Muscle of arm (tissue), 12 donors: ENCODE data around the gene CIAO3. TPM values are rescaled to one million over a fixed set of nuclear protein-coding genes. Genes with fewer than 3 reads are reported as not detected.
"Not testable (repeated sequence)": the region's sequence is repeated elsewhere in the genome, so short reads cannot be mapped to it uniquely, and the experiment has no call there.

ENCODE experiments used
- DNase-seq: peaks from one replicate; pipeline ENCODE4 v3.0.0-alpha.2; 2013
- polyA plus RNA-seq, 12 donors: library from polyadenylated mRNA; unstranded; fragments of 120-200 nt; gene quantifications; one replicate each; pipeline ENCODE4 v1.2.1, GENCODE V29; 2013; ENCODE audit not compliant: insufficient read length in 12 of 12

Gene CIAO3
- polyA plus RNA-seq, 12 donors: 7.5 to 16.7 (median 15.7) TPM; not detected in 1

GRCh38 chr16:761625-762513 is 21.1 kb upstream of the CIAO3 start:
- no peak for DNase-seq

GRCh38 chr16:760545-761343 is 19.9 kb upstream of the CIAO3 start, which contains the start of gene MSLN:
Gene MSLN (plus strand): TSS chr16:760734. CDS start chr16:762681, 1,947 bp downstream.
- DNase-seq: no peak

DNA sequence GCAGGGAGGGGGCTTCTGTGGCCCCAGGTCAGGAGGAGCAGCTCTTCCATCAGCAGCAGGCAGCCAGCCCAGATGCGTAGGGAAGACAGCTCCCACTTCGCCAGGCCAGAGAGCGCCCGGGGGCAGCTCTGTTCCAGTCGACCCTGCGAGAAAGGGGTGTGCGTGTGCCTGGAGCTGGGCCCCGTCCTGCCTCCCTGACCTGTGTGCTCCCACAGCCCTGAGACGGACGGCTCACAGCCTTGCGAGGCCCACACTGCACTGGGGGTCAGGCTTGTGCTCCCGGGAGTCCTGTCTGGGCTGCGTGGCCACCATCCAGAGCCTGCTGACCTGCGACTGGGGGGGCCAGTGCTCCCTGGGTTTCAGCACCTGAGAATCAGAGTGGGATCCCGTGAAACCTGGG is 19.3 kb upstream of the CIAO3 start:
- no peak for DNase-seq

GRCh38 chr16:759110-759910 is 18.5 kb upstream of the CIAO3 start:
- DNase-seq: no peak

DNA sequence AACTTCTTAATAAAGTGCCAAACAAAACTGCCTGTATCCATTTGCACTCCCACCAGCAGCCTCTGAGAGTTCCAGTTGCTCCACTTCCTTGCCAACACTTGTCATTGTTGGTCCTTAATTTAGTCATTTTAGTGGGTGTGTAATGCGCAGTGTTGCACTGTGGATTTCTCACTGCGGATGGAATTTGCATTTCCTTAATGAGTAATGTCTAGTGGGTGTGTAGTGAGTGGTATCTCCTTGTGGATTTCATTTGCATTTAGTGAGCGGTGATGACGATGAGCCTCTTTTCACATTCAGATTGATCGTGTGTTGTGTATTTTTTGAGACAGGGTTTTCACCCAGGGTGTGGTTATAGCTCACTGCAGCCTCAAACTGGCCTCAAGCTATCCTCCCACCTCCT is 15.6 kb upstream of the CIAO3 start:
- no peak for DNase-seq

DNA sequence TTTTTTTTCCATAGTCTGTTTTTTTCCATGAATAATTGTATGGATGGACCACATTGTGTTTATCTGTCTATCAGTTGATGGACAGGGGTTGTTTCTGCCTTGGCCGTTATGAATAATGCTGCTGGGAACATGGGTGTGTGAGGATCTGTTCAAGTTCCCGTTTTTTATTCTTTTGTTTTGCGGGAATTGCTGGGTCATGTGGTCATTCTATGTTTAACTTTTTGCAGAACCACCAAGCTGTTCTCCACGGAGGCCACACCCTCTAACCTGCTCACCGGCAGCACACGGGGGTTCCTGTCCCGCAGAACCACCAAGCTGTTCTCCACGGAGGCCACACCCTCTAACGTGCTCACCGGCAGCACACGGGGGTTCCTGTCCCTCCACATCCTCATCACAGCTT is 13.9 kb upstream of the CIAO3 start:
- DNase-seq: no peak

GRCh38 chr16:754121-754607 is 13.4 kb upstream of the CIAO3 start:
- not testable (repeated sequence) for DNase-seq

- no peak for DNase-seq
These were observed 11.2 kb upstream of the CIAO3 start for GRCh38 chr16:752007-752312.

DNA sequence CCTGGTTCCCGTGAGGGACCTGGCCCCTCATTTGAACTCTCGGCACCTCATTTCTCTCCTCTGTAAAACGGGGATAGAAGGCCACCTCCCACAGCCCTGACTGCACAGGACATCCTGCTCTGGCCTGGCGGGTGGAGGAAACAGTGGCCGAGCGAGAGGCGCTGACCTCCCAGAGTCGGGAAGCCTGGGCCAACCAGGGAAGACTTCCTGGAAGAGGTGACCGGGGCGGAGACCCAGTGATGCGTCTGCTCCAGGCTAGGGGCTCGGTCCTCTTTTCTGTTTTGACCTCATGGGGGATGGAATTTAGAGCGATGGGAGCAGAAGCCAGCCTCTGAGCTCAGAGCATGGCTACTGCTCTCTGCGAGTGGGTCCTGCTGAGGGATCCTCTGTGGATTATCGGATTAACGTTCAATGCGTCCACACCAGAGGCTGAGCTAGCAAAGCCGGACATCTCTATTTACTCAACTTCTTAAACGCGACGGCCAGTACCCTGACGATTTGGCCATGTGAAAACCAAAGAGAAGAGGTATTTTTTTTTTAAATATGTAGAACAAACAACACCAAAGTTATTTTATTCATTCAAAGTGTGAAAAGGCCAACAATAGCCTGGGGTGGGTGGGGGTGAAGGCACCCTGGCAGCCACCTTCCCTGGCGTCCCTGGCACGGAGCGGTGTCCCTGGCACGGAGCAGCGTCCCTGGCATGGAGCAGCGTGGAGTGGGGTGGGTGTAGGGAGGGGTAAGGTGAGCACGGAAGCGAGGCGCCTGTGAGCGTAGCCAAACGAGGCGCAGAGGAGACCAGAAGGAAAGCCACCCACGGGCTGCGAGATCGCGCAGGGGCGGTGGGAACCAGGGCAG is 10.6 kb upstream of the CIAO3 start:
- no peak for DNase-seq

DNA sequence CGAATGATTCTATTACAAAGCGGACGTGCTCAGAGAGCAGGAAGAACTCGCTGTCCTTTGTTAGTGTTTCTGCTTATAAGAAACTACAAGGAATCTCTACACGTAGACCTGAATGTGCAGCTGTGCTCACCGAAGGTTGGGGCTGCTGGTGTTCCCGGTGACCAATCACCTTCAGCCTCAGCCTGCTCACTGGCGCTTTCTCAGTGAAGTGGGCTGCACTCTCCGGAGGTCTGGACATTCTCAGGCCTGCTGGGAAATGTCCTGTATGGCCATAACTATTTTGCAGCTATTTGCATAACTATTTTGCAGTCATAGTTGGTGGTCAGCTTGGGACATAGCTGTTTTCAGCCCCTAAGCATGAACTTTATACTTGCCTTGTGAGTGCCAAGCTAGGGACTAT is 9.7 kb upstream of the CIAO3 start:
- no peak for DNase-seq

- DNase-seq: no peak
These were observed 8.2 kb upstream of the CIAO3 start for GRCh38 chr16:749010-749409.

GRCh38 chr16:747978-748746 is 7.4 kb upstream of the CIAO3 start:
- no peak for DNase-seq

DNA sequence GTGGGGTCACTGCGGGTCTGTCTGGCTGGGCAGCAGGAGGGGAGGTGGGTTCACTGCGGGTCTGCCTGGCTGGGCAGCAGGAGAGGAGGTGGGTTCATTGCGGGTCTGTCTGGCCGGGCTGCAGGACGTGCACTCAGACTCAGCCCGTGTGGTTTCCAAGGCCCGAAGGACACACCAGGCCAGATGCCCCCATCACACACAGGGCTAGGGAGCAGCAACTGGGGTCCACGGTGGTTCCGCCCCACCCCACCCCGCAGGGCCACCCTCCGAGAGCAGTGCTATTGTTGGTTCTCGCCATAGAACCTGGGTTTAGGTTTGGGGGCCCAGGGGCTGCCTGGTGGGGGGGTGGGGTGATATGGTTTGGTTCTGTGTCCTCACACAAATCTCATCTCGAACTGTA is 5.8 kb upstream of the CIAO3 start:
- no peak for DNase-seq

- no peak for DNase-seq
These were observed 4.9 kb upstream of the CIAO3 start for GRCh38 chr16:745739-746138.

GRCh38 chr16:743794-744500 is 3.1 kb upstream of the CIAO3 start:
- DNase-seq: no peak

GRCh38 chr16:742894-743293 is 2.1 kb upstream of the CIAO3 start:
- DNase-seq: not testable (repeated sequence)

DNA sequence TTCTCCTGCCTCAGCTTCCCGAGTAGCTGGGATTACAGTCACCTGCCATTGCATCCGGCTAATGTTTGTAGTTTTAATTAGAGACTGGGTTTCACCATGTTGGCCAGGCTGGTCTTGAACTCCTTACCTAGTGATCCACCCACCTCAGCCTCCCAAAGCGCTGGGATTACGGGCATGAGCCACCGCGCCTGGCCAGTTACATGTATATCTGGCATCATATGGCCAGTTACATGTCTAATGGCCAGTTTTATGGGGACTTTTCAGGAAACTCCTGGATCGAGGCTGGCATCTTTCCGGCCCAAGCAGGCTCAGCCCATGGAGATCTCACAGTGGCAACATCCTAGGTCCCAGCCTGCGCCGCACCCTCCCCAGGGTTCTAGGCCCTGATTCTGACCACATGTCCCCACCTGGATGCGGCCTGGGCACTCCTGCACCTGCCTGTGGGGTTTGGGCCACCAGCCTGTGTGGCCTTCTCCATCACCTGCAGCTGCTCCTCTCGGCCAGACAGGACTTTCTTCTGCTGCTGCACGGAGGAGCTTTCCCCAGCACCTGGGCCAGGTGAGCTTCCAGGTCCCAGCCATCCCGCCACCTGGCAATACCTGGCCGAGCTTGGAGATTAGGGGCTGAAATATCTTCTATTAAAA is 1.3 kb upstream of the CIAO3 start:
- DNase-seq: no peak

GRCh38 chr16:740459-740763 is 386 bp downstream of the CIAO3 start:
- DNase-seq: no peak
